Measurements from ENCODE around the gene PNLIP.

PNLIP gene

DNA sequence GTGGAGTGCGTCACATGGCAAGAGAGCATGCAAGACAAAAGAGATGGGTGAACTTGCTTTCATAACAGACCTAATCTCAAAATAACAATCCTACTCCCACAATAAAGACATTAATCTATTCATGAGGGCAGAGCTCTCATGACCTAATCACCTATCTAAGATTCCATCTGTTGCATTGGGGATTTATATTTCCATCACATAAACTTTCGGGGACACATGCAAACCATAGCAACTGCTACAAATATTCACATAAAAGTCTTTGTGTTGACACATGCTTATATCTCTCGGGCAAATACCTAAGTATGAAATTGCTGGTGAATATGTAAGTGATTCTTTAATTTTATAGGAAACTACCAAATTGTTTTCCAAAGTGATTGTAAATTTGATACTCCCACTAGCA, 29.1 kb downstream of the PNLIP start:
- H3K9ac ChIP-seq (ENCODE audit: low read length), result no peak overlapping the region
- H4K20me1 ChIP-seq (ENCODE audit: insufficient read depth, low read length), result no peaks in the 10 kb centered on the region
- H3K36me3 ChIP-seq (ENCODE audit: insufficient read depth, low read length), result no peaks in the 10 kb centered on the region
- H3K27ac ChIP-seq (ENCODE audit: low read depth, low read length, poor library complexity, severe bottlenecking), result no peak overlapping the region
- no peaks in the 10 kb centered on the region for H3K27me3 ChIP-seq (ENCODE audit: insufficient read depth, low read length)
- H3K4me1 ChIP-seq (ENCODE audit: insufficient read depth, low read length, severe bottlenecking), result no peaks in the 10 kb centered on the region
- no peak overlapping the region for H2AFZ ChIP-seq (ENCODE audit: low read length)
- no peak overlapping the region for H3K4me2 ChIP-seq (ENCODE audit: low read length)
- no peak overlapping the region for H3K4me3 ChIP-seq (ENCODE audit: low read depth, low read length, poor library complexity, severe bottlenecking)
- no peaks in the 10 kb centered on the region for H3K9me2 ChIP-seq (ENCODE audit: low read depth, low read length)
- H3K9me3 ChIP-seq (ENCODE audit: low read length), result no peaks in the 10 kb centered on the region
- no peak for TF ChIP-seq EZH2 (IDR thresholded peaks at IDR 0.05; ENCODE audit: borderline replicate concordance, low read length)
- TF ChIP-seq, protein P1, sequence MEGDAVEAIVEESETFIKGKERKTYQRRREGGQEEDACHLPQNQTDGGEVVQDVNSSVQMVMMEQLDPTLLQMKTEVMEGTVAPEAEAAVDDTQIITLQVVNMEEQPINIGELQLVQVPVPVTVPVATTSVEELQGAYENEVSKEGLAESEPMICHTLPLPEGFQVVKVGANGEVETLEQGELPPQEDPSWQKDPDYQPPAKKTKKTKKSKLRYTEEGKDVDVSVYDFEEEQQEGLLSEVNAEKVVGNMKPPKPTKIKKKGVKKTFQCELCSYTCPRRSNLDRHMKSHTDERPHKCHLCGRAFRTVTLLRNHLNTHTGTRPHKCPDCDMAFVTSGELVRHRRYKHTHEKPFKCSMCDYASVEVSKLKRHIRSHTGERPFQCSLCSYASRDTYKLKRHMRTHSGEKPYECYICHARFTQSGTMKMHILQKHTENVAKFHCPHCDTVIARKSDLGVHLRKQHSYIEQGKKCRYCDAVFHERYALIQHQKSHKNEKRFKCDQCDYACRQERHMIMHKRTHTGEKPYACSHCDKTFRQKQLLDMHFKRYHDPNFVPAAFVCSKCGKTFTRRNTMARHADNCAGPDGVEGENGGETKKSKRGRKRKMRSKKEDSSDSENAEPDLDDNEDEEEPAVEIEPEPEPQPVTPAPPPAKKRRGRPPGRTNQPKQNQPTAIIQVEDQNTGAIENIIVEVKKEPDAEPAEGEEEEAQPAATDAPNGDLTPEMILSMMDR (IDR thresholded peaks at IDR 0.05; ENCODE audit: low read length), result no peak
- no peaks in the 10 kb centered on the region for H3F3A ChIP-seq (ENCODE audit: insufficient read depth, low read length)
- no peaks in the 10 kb centered on the region for H3K79me2 ChIP-seq (ENCODE audit: insufficient read depth, low read length)

DNA sequence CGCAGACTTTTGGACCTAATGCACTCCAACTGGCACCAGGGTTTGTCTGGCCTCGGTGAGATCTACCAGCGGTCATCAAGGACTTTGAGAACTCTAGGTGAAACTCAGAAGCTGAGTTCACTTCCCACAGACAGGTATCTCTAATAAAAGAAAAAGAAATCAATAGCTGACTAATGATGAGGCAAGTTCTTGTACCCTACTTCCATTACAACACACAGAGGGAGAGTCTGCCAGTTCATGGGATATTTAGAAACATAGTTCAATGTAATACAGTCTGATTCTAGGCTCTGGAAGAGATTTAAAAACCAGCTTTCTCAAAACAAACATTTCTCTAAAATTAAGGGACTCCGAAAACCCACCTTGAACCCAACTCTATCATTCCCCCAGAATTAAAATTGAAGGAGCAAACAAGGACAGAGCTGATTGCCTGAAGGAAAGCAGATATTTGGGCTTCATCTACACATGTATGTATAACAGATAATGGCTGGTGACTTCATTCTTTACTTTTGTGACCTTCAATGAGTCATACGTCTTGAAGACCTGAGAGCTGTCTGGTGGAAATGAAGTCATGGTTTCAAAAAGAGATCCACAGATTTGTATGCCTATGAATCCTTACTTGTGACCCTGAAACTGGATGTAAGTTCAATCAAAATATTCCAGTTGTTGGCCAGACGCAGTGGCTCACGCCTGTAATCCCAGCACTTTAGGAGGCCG, 42.3 kb downstream of the PNLIP start:
- Histone ChIP-seq H2AFZ (ENCODE audit: low read length) (no peak overlapping the region), H3K79me2 (ENCODE audit: insufficient read depth, low read length) (no peaks in the 10 kb centered on the region), H3K36me3 (ENCODE audit: insufficient read depth, low read length) (no peaks in the 10 kb centered on the region), H3K27me3 (ENCODE audit: insufficient read depth, low read length) (no peaks in the 10 kb centered on the region), H3K27ac (ENCODE audit: low read depth, low read length, poor library complexity, severe bottlenecking) (no peak overlapping the region), H4K20me1 (ENCODE audit: insufficient read depth, low read length) (no peaks in the 10 kb centered on the region), H3K4me1 (ENCODE audit: insufficient read depth, low read length, severe bottlenecking) (no peaks in the 10 kb centered on the region), H3F3A (ENCODE audit: insufficient read depth, low read length) (no peaks in the 10 kb centered on the region), H3K9me3 (ENCODE audit: low read length) (no peaks in the 10 kb centered on the region), H3K4me2 (ENCODE audit: low read length) (no peak overlapping the region), H3K4me3 (ENCODE audit: low read depth, low read length, poor library complexity, severe bottlenecking) (no peak overlapping the region), H3K9me2 (ENCODE audit: low read depth, low read length) (no peaks in the 10 kb centered on the region), H3K9ac (ENCODE audit: low read length) (no peak overlapping the region)
- TF ChIP-seq, protein P1 (IDR thresholded peaks at IDR 0.05; ENCODE audit: low read length), result no peak

DNA sequence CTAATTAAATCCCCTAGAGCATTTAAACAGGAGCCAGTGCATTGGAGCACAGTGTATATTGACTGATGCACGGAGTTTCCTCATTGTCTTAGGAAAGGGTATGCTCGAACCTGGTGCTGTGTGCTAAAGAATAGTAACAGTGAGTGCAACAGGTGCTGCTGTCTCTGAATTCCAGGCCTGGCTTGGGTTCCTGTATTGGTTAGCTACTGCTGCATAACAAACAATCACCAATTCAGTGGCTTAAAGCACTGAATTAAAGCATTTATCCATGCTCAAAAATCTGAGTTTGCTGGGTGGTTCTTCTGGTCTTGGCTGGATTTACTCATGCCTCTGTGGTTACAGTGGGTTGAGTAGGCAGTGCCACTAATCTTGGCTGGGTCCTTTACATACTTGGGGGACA, 43.3 kb downstream of the PNLIP start:
- Histone ChIP-seq H4K20me1 (ENCODE audit: insufficient read depth, low read length) (no peaks in the 10 kb centered on the region), H3K36me3 (ENCODE audit: insufficient read depth, low read length) (no peaks in the 10 kb centered on the region), H3K9me3 (ENCODE audit: low read length) (no peaks in the 10 kb centered on the region), H2AFZ (ENCODE audit: low read length) (no peak overlapping the region), H3F3A (ENCODE audit: insufficient read depth, low read length) (no peaks in the 10 kb centered on the region), H3K27ac (ENCODE audit: low read depth, low read length, poor library complexity, severe bottlenecking) (no peak overlapping the region), H3K9me2 (ENCODE audit: low read depth, low read length) (no peaks in the 10 kb centered on the region), H3K4me1 (ENCODE audit: insufficient read depth, low read length, severe bottlenecking) (no peaks in the 10 kb centered on the region), H3K4me2 (ENCODE audit: low read length) (no peak overlapping the region), H3K4me3 (ENCODE audit: low read depth, low read length, poor library complexity, severe bottlenecking) (no peak overlapping the region), H3K79me2 (ENCODE audit: insufficient read depth, low read length) (no peaks in the 10 kb centered on the region), H3K27me3 (ENCODE audit: insufficient read depth, low read length) (no peaks in the 10 kb centered on the region), H3K9ac (ENCODE audit: low read length) (no peak overlapping the region)
- TF ChIP-seq, protein P1 (IDR thresholded peaks at IDR 0.05; ENCODE audit: low read length), result no peak
- no peak for TF ChIP-seq EZH2 (IDR thresholded peaks at IDR 0.05; ENCODE audit: borderline replicate concordance, low read length)
